T47D (cell line): ENCODE measurements around the gene FCHO2.
"Not testable (repeated sequence)": the region's sequence is repeated elsewhere in the genome, so short reads cannot be mapped to it uniquely, and the experiment has no call there.

Experiments
- DNase-seq, 2 experiments: peaks; one replicate each; pipeline versions ENCODE4 v3.0.0 to v3.0.0-alpha.2; 2011 to 2012; ENCODE audit warnings: low read depth in 1 of 2, low spot score in 1 of 2
- JUND ChIP-seq: IDR thresholded peaks from 2 replicates; pipeline ENCODE4 v1.6.1; 2012; ENCODE audit warnings: low read depth
- in situ Hi-C: cut with HindIII; loops from 2 replicates; pipeline ENCODE4 v1.10.0; 2016; ENCODE audit warnings: low sequenced_read_pairs, low pct_unique_long_range_greater_than_20kb

Gene FCHO2

DNA sequence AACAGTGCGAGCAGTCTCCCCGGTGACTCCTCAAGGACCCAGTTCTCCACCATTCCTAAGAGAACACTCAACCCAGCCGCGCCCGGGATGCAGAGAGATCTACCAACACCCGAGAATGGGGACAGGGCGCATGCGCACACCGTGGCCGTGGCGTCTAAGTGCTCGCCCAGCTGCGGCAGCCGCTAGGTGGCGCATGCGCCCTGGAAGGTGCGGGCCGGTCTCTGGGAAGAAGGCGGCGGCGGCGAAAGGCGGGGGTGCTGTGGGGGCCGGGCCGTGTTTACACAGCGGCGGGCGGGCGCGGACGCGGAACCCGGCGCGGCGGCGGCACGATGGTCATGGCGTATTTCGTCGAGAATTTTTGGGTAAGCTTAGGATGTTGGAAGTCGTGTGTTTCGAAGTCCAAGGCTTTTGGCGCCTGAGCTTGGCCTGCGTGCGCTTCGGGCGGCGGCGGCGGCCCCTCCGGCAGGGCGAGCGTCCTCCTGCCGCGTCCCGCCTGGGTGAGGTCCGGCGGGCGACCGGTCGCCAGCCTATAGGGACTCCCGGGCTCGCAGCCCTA lies at the start of gene FCHO2:
TSS of gene FCHO2 (plus strand) at position 274 of the 556 bp plus-strand sequence. CDS start at position 330, 56 bp downstream.
- TF ChIP-seq JUND: no peak
- DNase-seq: peak; percentile 97
- in situ Hi-C loops: no loop called here

- DNase-seq: no peak
- in situ Hi-C loops: no loop called here
- no peak for TF ChIP-seq JUND
Measured at GRCh38 chr5:72906806-72907205, 49.0 kb upstream of the FCHO2 start.

DNA sequence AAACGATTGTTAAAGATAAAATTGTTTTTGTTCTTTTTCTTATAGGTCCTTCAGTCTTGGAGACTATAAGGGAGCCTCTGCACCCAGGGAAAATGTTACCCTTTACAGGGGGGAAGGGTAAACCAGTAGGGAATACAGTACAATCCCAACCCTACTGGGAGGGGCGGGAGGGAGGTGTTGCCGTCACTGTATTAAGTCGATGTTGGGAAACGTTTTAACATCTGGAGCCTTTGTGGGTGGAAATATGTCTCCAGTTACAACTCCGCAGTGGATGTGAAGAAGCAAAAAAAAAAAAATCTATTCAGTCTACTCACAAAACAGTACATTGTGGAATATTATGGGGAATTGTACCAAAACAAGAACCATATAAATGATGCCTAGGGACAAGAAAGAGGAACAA lies 47.2 kb upstream of the FCHO2 start:
- no peak for TF ChIP-seq JUND
- DNase-seq: no peak
- in situ Hi-C loops: no loop called here

DNA sequence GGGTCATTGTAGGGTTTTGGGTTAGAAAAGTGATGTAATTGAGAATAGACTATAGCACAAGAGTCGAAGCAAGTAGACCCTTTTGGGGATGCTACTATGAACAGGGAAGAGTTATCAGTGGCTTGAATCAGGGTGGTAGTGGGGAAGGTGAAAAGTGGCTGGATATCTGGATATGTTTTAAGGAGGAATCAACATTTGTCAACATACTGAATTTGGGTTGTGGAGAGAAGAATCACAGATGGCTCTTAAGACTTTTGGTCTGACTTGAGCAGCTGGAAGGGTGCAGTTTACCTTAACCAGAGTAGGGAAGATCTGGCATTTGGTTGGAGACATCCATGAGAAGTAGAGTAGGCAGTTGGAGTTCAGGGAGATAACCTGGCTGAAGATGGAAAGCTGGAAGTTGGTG lies 38.5 kb upstream of the FCHO2 start:
- no peak for DNase-seq
- in situ Hi-C loops: no loop called here
- no peak for TF ChIP-seq JUND

DNA sequence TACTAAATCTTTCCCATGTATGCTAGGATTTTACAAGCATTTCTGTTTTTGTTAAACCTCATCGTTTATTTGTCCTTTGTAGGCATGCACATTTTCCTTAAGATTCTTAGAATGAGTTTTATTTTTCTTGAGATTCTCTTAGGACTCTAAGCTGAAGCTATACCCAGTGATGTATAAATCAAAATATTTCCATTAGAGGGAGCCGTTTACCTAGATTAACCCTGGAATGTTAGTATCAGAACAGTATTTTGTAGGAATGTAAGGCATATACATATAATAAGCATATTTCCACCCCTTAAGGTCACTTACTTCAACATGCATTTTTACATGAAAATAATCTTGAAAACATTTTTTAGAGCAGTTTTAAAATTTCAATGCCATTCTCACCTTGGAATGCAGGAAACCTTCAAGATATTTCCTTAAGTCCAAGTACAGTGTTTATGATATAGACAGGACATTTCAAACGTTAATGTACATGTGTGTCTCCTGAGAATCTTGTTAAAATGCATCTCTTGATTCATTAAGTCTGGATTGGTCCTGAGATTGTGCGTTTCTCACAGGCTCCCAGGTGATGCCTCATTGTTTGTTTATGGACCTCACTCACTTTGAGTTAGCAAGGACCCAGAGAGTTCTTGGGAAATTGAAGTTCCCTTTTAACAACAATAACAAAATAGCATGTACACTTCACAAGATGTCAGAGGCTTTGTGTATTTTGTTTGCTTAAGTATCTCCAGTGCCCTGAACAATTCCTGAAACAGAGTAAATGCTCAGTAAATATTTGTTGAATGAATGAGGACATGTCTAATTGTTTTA lies 34.9 kb upstream of the FCHO2 start:
- in situ Hi-C loops: no loop called here
- no peak for TF ChIP-seq JUND
- DNase-seq: peak in 1 of 2 experiments; percentile 62

- no peak for DNase-seq
- in situ Hi-C loops: no loop called here
Measured at GRCh38 chr5:72921886-72922285, 34.0 kb upstream of the FCHO2 start.

DNA sequence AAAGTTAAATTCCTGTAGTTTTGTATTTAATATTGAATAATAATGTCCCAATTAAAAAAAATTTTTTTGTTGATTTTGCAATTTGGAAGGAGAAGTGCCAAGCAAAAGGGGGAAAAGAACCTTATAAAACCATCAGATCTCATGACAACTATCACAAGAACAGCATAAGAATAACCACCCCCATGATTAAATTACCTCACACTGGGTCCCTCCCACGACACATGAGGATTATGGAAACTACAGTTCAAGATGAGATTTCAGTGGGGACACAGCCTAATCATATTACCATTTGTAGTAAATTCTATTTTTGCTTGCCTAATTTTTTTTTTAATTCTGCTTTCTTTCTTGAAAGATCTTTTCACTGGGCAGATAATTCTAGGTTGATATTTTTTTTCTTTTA lies 33.4 kb upstream of the FCHO2 start:
- TF ChIP-seq JUND: no peak
- in situ Hi-C loops: no loop called here
- DNase-seq: no peak

More at GRCh38 chr5:72921886-72922285, 34.0 kb upstream of the FCHO2 start:
- TF ChIP-seq JUND: no peak

- no peak for TF ChIP-seq JUND
- in situ Hi-C loops: no loop called here
- no peak for DNase-seq
Measured at GRCh38 chr5:72925336-72926010, 30.4 kb upstream of the FCHO2 start.

GRCh38 chr5:72932686-72933085 lies 23.2 kb upstream of the FCHO2 start:
- in situ Hi-C loops, DNase-seq: not testable (repeated sequence)

GRCh38 chr5:72934953-72935725 lies 20.7 kb upstream of the FCHO2 start:
- in situ Hi-C loops, DNase-seq: not testable (repeated sequence)

DNA sequence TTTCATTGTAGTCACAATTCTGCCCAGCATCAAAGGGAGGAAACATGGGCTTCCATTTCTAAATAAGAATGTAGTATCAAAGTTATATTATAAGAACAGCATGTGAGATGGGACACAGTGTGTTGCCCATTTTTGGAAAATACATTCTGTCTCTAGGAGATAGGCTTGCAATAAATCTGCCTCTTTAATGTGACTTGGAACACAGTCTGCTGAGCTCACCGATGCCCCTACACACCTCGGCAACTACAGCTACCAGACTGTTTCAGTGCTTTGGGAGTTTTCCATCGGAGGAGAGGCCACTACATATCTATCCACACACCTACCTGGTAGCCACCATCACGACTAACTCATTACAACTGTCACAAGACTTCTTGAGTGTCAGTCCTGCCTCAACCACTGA lies 18.9 kb upstream of the FCHO2 start:
- in situ Hi-C loops: no loop called here
- TF ChIP-seq JUND: no peak
- no peak for DNase-seq

DNA sequence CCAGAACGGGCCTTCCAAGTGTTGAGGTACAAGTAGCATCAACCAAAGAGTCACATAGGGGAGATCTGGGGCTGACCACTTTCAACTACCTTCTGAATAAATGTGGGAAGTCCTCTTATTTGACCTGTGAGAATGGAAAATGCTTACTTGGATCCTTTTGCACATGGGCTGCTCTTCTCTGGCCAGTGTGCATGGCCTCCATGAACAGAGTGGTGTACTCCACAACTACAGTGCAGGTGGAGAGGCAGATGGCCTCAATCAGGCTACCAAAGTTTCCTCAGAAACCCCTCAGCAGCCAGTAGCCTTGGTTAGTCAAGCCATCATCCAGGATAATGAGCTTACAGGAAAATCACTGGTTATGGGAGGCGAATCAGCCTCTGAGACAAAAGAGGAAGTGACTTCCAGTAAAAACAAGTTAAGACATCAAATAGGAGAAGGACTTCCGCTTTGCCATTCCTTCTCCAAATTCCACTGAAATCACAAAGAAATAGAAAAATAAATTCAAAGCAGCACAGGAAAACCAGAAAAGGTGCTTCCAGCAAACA lies 18.3 kb upstream of the FCHO2 start:
- TF ChIP-seq JUND: no peak
- no peak for DNase-seq
- in situ Hi-C loops: no loop called here
